ENCODE data around the gene TMC4. TPM values are rescaled to one million over a fixed set of nuclear protein-coding genes. Genes with fewer than 3 reads are reported as not detected.
"Not testable (repeated sequence)": the region's sequence is repeated elsewhere in the genome, so short reads cannot be mapped to it uniquely, and the experiment has no call there.

The TMC4 gene
- total and polyA plus RNA-seq, 12 donors: 0.59 to 11.6 (median 2.1) TPM

GRCh38 chr19:54199401-54199800 lies 26.4 kb upstream of the TMC4 start:
- no peak overlapping the region for H3K27ac ChIP-seq
- DNase-seq (no peak), ATAC-seq (no peak)
- H3K9me3 ChIP-seq: no peaks in the 10 kb centered on the region
- H3K36me3 ChIP-seq: peaks cover 0 to 51% (median 28%) of the 10 kb centered on the region in 9 donors
- no peak overlapping the region for H3K4me3 ChIP-seq
- TF ChIP-seq CTCF (IDR thresholded peaks at IDR 0.05): no peak
- WGBS, 2 donors: 72 to 78% methylated on average over 16 of the region's 16 CpGs
- H3K4me1 ChIP-seq: peaks cover 11 to 42% (median 35%) of the 10 kb centered on the region in 9 donors
- intact Hi-C loops (cut with DNase I): loop anchor here in 1 of 10 donors (1.0 kb wide), 1 partner anchor 8 kb away; the partner anchor contains the start of gene TSEN34
- no peaks in the 10 kb centered on the region for H3K27me3 ChIP-seq

- intact Hi-C loops (cut with DNase I): no loop called here
- 84 to 94% methylated on average over 3 of the region's 3 CpGs for WGBS, 2 donors
- no peak for TF ChIP-seq CTCF (IDR thresholded peaks at IDR 0.05)
- no peak overlapping the region for H3K4me3 ChIP-seq
- H3K36me3 ChIP-seq: peaks cover 0 to 47% (median 14%) of the 10 kb centered on the region in 9 donors
- no peak overlapping the region for H3K27ac ChIP-seq
- DNase-seq (no peak), ATAC-seq (no peak)
- H3K4me1 ChIP-seq: peaks cover 12 to 23% (median 18%) of the 10 kb centered on the region in 9 donors
- H3K9me3 ChIP-seq: no peaks in the 10 kb centered on the region
- no peaks in the 10 kb centered on the region for H3K27me3 ChIP-seq
Measured at GRCh38 chr19:54197121-54197520, 24.2 kb upstream of the TMC4 start.

DNA sequence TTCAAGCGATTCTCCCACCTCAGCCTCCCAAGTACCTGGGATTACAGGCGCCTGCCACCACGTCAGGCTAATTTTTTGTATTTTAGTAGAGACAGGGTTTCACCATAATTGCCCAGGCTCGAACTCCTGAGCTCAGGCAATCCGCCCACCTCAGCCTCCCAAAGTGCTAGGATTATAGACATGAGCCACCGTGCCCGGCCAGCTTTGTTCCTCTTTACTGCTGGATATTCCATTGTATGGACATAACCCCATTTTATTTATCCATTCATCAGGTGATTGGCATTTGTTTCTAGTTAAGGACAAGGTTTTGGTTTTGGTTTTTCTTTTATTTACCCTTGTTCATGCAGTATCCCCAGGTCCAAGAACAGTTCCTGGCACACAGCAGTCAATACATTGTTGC lies 23.6 kb upstream of the TMC4 start:
- WGBS, 2 donors: 95 to 98% methylated on average over 7 of the region's 7 CpGs
- DNase-seq: no peak
- no peak for TF ChIP-seq CTCF (IDR thresholded peaks at IDR 0.05)
- intact Hi-C loops (cut with DNase I): no loop called here
- Histone ChIP-seq H3K4me3 (no peak overlapping the region), H3K9me3 (no peaks in the 10 kb centered on the region), H3K27me3 (no peaks in the 10 kb centered on the region), H3K36me3 (peaks cover 0 to 41% (median 8%) of the 10 kb centered on the region in 9 donors), H3K27ac (no peak overlapping the region), H3K4me1 (peaks cover 12 to 23% (median 18%) of the 10 kb centered on the region in 9 donors)
- ATAC-seq: no peak

DNA sequence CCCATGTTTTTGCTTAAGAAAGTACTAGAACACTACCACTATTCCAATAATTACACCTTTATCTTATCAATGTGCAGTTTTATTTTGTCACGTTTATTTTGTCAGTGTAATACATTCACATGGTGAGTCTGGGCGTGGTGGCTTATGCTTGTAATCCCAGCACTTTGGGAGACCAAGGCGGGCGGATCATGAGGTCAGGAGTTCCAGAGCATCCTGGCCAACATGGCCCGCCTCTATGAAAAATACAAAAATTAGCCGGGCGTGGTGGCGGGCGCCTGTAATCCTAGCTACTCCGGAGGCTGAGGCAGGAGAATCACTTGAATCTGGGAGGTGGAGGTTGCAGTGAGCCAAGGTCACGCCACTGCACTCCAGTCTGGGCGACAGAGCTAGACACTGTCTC lies 21.5 kb upstream of the TMC4 start:
- WGBS, 2 donors: 94 to 96% methylated on average over 12 of the region's 12 CpGs
- ATAC-seq; H3K4me3 ChIP-seq; intact Hi-C loops (cut with DNase I); DNase-seq; H3K27ac ChIP-seq; H3K9me3 ChIP-seq; H3K27me3 ChIP-seq: not testable (repeated sequence)
- H3K36me3 ChIP-seq: peaks cover 0 to 37% (median 8%) of the 10 kb centered on the region in 9 donors
- H3K4me1 ChIP-seq: peaks cover 10 to 14% (median 13%) of the 10 kb centered on the region in 9 donors

DNA sequence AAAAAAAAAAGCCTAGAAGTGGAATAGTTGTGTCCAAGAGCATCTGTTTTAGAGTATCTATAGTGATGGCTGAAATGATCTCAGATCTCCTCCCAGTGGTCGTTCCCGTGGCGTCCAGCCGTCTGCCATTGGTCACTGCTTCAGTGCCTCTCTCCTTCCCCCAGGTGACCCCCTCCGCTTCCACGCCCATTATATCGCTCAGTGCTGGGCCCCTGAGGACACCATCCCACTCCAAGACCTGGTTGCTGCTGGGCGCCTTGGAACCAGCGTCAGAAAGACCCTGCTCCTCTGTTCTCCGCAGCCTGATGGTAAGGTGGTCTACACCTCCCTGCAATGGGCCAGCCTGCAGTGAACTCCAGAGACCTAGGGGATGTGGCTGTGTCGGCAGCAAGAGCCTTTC lies 20.1 kb upstream of the TMC4 start:
- Histone ChIP-seq H3K4me1 (peaks cover 10 to 25% (median 21%) of the 10 kb centered on the region in 9 donors), H3K4me3 (no peak overlapping the region), H3K36me3 (peaks cover 0 to 37% (median 8%) of the 10 kb centered on the region in 9 donors), H3K9me3 (no peaks in the 10 kb centered on the region), H3K27ac (no peak overlapping the region), H3K27me3 (no peaks in the 10 kb centered on the region)
- DNase-seq (no peak), ATAC-seq (no peak)
- intact Hi-C loops (cut with DNase I): no loop called here
- no peak for TF ChIP-seq CTCF (IDR thresholded peaks at IDR 0.05)
- 95 to 97% methylated on average over 11 of the region's 11 CpGs for WGBS, 2 donors
